Astrocyte (in vitro differentiated cells and primary cell): ENCODE data around the gene PTPRK.

Experiments used
- CTCF ChIP-seq: IDR thresholded peaks from 2 replicates; pipeline ENCODE4 v1.5.1; 2011; ENCODE audit warnings: low read depth, mild to moderate bottlenecking, inconsistent platforms, low read length, moderate library complexity; ENCODE audit not compliant: insufficient read depth
- EZH2 ChIP-seq: IDR thresholded peaks from 2 replicates; pipeline ENCODE4 v1.6.1; 2012; ENCODE audit warnings: mild to moderate bottlenecking, low read length, inconsistent platforms; ENCODE audit not compliant: insufficient read depth

- TF ChIP-seq CTCF (no peak), EZH2 (no peak)
These were observed 244.1 kb downstream of the PTPRK start for GRCh38 chr6:128276311-128276710.
